Neural cell (in vitro differentiated cells): ENCODE results near the gene ERC2.

Experiments
- EP300 ChIP-seq: fragments of 450-650 bp; conservative IDR thresholded peaks from 2 replicates; pipeline ENCODE4 v1.6.1; 2014; ENCODE audit warnings: antibody characterized with exemption, mild to moderate bottlenecking, moderate library complexity; ENCODE audit not compliant: poor library complexity, severe bottlenecking
- EZH2 ChIP-seq: fragments of 200-600, 300-800 bp; shearing (Covaris generic), sonication (generic); IDR thresholded peaks from 2 replicates; pipeline ENCODE4 v1.6.1; 2014; ENCODE audit warnings: antibody characterized with exemption, low read length, borderline replicate concordance, mild to moderate bottlenecking; ENCODE audit not compliant: insufficient read depth, poor library complexity, severe bottlenecking
- POLR2AphosphoS5 ChIP-seq: IDR thresholded peaks from 2 replicates; pipeline ENCODE4 v1.6.1; 2012
- RAD21 ChIP-seq: fragments of 450-650 bp; conservative IDR thresholded peaks from 2 replicates; pipeline ENCODE4 v1.6.1; 2014; ENCODE audit warnings: antibody characterized with exemption, mild to moderate bottlenecking, moderate library complexity
- SMC3 ChIP-seq: fragments of 450-650 bp; conservative IDR thresholded peaks from 2 replicates; pipeline ENCODE4 v1.6.1; 2014; ENCODE audit warnings: antibody characterized with exemption, mild to moderate bottlenecking, moderate library complexity; ENCODE audit not compliant: poor library complexity
- TAF1 ChIP-seq: IDR thresholded peaks from 2 replicates; pipeline ENCODE4 v1.6.1; 2012; ENCODE audit warnings: low read depth
- TF ChIP-seq, protein P1 (sequence below): fragments of 450-650 bp; IDR thresholded peaks from 2 replicates; pipeline ENCODE4 v1.5.1; 2014; ENCODE audit warnings: antibody characterized with exemption, mild to moderate bottlenecking, moderate library complexity; ENCODE audit not compliant: poor library complexity, severe bottlenecking
- TF ChIP-seq, protein P2 (sequence below): IDR thresholded peaks from 2 replicates; pipeline ENCODE4 v1.6.1; 2012; ENCODE audit warnings: borderline replicate concordance

DNA sequence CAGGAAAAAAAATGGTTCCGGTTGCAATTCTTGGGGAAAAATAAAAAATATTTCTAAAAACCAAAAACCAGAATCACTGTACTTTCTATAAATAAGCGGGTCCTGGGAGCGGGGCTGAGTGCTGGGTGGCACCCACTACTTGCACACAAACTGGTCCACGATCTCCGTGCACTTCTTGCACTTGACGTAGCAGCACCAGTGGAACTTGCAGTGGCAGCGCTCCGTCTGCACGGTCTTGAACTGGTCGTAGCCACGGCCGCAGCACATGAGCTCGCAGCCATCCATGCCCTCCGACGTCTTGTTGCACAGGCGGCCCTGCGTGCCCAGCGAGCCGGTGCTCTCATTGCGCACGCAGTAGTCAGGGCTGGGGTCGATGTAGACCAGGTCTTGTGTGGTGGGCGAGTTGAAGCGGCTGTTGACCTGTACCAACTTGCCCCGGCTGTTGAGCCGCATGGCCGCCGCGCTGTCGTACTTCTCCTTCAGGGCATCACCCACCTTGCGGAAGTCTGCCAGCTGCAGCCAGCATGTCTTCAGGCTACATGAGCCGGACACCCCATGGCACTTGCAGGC is 998.2 kb downstream of the ERC2 start:
- TF ChIP-seq, protein P1, sequence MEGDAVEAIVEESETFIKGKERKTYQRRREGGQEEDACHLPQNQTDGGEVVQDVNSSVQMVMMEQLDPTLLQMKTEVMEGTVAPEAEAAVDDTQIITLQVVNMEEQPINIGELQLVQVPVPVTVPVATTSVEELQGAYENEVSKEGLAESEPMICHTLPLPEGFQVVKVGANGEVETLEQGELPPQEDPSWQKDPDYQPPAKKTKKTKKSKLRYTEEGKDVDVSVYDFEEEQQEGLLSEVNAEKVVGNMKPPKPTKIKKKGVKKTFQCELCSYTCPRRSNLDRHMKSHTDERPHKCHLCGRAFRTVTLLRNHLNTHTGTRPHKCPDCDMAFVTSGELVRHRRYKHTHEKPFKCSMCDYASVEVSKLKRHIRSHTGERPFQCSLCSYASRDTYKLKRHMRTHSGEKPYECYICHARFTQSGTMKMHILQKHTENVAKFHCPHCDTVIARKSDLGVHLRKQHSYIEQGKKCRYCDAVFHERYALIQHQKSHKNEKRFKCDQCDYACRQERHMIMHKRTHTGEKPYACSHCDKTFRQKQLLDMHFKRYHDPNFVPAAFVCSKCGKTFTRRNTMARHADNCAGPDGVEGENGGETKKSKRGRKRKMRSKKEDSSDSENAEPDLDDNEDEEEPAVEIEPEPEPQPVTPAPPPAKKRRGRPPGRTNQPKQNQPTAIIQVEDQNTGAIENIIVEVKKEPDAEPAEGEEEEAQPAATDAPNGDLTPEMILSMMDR, result no peak
- TF ChIP-seq EZH2 (no peak), EP300 (no peak), TAF1 (no peak), POLR2AphosphoS5 (no peak), SMC3 (no peak), RAD21 (no peak)
- TF ChIP-seq, protein P2, sequence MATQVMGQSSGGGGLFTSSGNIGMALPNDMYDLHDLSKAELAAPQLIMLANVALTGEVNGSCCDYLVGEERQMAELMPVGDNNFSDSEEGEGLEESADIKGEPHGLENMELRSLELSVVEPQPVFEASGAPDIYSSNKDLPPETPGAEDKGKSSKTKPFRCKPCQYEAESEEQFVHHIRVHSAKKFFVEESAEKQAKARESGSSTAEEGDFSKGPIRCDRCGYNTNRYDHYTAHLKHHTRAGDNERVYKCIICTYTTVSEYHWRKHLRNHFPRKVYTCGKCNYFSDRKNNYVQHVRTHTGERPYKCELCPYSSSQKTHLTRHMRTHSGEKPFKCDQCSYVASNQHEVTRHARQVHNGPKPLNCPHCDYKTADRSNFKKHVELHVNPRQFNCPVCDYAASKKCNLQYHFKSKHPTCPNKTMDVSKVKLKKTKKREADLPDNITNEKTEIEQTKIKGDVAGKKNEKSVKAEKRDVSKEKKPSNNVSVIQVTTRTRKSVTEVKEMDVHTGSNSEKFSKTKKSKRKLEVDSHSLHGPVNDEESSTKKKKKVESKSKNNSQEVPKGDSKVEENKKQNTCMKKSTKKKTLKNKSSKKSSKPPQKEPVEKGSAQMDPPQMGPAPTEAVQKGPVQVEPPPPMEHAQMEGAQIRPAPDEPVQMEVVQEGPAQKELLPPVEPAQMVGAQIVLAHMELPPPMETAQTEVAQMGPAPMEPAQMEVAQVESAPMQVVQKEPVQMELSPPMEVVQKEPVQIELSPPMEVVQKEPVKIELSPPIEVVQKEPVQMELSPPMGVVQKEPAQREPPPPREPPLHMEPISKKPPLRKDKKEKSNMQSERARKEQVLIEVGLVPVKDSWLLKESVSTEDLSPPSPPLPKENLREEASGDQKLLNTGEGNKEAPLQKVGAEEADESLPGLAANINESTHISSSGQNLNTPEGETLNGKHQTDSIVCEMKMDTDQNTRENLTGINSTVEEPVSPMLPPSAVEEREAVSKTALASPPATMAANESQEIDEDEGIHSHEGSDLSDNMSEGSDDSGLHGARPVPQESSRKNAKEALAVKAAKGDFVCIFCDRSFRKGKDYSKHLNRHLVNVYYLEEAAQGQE, result no peak
